GM18502 (cell line): Measurements from ENCODE around the gene IGFN1.
"Not testable (repeated sequence)": the region's sequence is repeated elsewhere in the genome, so short reads cannot be mapped to it uniquely, and the experiment has no call there.

Experiments used
- ATAC-seq: cut with Tn5 transposase; IDR thresholded peaks from one replicate; pipeline ENCODE4 v1.9.1; 2021; ENCODE audit warnings: mild to moderate bottlenecking; ENCODE audit not compliant: unreplicated experiment, poor library complexity

Gene IGFN1

GRCh38 chr1:201239646-201240045 is 49.0 kb downstream of the IGFN1 start:
- ATAC-seq: not testable (repeated sequence)

GRCh38 chr1:201240171-201240570 is 49.5 kb downstream of the IGFN1 start:
- ATAC-seq: no peak

GRCh38 chr1:201241736-201242135 is 51.1 kb downstream of the IGFN1 start:
- no peak for ATAC-seq

GRCh38 chr1:201245082-201245481 is 54.5 kb downstream of the IGFN1 start:
- no peak for ATAC-seq

DNA sequence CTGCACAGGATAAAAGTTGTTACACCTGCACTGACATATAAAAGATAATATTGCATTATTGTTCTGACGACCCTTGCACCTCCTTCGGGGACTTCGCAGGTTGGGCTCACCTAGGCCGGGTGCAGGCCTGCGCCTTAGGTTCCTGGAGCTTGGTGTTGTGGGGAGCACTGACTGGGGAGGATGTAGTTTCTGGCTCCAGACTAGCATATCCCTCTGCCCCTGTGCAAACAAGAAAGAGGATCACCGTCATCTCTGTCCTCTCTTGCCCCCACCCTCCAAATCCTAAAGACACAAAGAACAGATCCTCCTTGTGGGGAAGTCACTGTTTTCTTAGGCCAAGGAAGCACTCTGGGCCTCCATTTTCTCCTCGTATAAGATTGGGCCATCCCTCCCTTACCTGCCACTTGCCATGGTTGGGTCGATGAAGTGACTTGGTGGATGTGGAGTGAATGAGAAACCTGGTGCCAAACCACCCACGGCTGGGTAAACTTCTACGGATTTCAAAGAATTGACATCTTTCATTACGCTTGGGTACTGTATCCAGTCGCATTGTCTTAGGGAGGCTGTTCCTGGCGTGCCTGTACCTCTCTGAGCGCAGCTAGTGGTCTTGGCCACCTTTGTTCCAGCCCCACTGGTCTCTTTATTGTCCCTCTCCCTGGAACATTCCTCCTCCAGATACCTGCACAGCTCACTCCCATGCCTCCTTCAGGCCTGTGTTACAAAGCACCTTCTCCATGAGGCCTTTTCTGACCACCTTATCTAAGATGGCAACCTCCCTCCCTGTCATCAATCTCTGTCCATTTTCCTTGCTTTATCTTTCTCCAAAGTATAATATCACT is 58.3 kb downstream of the IGFN1 start:
- no peak for ATAC-seq

DNA sequence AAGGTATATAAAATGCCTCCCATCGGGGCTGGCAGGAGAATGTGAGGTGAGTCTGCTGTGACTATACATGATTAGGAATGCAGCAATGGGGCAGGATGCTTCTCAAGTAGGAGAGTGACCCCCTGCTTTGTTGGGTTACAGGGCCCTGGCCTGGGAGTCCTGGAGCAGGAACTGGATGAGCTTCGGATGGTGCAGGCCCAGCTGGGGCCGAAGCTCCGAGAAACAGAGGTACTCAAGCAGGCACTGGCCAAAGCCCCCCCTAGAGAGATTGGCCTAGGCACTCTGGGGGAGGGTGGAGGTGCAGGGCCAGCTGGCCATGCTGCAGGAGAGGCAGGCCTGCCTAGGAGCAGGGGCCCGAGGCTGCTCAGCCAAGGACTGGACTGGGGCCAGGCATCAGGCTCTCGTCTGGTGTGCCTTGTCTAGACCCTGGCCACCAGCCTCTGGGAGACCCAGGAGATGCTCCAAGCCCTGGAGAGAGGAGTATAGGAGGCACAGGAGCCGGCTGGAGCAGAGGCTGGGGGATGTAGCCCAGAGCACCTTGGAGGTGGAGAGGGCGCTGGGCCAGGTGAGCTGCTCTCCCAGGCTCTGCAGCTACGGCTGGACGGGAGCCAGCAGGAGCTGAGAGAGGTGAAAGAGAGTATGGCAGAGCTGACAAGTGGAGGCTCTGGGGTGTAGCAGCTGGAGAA is 59.8 kb downstream of the IGFN1 start:
- no peak for ATAC-seq

DNA sequence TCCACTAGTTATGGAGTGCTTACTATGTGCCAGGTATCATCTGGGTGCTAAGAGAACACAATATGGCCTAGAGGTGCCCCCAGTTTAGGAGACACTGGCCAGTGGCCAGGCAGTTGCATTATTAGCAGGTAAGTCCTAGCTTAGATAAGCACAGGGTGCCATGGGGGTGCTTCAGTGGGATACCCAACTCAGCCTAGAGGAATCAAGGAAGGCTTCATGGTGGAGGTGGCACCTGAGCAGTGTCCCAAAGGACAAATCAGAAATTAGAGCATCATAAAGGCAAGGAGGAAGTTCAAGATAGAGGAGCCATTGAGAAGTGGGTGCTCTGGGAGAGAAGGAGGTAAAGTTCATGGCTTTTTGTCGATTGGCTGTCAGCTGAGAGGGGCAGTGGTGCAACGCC is 60.8 kb downstream of the IGFN1 start:
- ATAC-seq: no peak

- ATAC-seq: no peak
Measured at GRCh38 chr1:201251851-201252430, 61.3 kb downstream of the IGFN1 start.

DNA sequence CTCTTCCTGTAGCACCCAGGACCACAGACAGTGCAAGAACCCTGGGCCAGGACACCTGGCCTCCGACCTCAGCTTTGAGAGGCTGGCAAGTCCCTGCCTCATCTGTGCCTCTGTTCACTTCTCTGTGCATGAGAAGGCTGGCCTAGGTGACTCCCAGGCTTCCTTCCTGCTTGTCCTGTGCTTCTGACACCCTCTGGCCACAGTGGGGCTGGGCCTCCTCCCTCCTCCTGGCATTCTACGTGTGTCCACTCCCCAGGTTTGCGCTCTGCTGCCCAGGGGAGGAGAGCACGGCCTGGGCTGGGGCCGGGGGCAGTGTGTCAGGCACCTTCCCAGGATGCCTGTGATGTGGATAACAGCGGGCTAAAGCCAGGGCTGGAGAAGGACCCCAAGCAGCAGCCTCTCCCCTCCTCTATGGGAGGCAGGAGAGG is 62.3 kb downstream of the IGFN1 start:
- ATAC-seq: no peak

- no peak for ATAC-seq
Measured at GRCh38 chr1:201253411-201253810, 62.8 kb downstream of the IGFN1 start.

- no peak for ATAC-seq
Measured at GRCh38 chr1:201253906-201254624, 63.4 kb downstream of the IGFN1 start.

DNA sequence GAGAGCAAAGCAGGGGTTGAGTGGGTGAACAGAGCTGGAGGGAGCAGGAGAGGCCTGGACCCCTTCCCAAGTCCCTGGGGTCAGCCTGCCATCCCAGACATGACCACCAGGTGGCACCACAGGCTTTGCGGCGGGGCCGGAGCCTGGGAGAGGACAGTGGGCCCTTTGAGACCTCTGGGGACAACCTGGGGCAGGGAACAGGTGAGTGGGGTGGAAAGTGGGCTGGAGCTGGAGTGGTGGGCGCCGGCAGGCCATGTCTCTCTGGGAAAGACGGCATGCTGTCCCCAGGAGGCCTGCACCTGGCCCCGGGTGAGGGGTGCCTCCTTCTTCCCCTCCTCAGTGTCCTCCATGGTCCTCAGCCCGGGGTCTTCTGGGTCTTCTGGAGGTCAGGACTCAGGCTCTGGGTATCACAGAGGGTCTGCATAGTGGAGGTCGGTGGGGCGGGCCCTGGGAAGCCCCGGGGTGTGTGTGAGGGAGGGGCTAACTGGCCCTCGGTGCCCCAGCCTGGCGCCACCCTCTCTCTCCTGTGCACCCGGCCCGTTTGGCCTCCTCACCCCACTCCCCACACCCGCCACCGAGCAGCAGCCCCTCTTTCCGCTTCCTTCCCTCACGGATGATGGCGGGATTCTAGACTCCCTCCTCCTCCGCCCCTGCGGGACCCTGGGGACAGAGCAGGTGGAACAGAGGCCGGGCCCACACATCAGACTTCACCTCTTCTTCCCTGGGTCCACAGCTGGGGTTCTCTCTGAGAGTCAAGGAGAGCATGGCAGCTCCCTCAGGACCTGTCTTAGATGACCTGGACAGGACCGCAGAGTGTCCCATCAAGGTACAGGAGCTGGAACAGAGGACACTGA is 64.2 kb downstream of the IGFN1 start:
- ATAC-seq: no peak

DNA sequence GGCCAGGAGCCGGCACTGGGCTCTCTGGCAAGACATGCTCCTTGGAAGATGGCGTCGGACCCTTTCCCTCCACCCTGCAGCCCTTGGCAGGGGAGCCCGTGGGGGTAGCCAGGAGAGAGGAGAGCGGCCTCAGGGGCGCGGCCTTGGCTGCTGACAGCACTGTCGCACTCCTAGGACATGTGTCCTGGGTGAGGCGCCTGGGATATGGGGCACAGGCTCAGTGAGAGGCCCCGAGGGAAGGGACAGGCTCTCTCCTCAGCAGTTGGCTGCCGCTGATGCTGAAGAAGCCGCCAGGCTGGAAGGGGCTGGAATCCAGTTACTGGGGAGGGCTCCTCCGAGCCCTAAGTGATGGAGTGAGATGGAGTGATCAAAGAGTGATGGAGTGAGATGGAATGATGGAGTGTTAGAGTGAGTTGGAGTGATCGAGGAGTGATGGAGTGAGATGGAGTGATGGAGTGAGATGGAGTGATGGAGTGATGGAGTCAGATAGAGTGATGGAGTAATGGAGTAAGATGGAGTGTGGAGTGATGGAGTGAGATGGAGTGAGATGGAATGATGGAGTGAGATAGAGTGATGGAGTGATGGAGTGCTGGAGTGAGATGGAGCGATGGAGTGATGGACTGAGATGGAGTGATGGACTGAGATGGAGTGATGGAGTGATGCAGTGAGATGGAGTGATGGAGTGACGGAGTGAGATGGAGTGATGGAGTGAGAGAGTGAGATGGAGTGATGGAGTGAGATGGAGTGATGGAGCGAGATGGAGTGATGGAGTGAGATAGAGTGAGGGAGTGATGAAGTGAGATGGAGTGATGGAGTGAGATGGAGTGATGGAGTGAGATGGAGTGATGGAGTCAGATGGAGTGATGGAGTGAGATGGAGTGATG is 65.1 kb downstream of the IGFN1 start:
- ATAC-seq: no peak

DNA sequence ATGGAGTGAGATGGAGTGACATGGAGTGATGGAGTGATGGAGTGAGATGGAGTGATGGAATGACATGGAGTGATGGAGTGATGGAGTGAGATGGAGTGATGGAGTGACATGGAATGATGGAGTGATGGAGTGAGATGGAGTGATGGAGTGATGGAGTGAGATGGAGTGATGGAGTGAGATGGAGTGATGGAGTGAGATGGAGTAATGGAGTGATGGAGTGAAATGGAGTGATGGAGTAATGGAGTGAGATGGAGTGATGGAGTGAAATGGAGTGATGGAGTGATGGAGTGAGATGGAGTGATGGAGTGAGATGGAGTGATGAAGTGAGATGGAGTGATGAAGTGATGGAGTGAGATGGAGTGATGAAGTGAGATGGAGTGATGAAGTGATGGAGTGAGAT is 67.5 kb downstream of the IGFN1 start:
- ATAC-seq: not testable (repeated sequence)

DNA sequence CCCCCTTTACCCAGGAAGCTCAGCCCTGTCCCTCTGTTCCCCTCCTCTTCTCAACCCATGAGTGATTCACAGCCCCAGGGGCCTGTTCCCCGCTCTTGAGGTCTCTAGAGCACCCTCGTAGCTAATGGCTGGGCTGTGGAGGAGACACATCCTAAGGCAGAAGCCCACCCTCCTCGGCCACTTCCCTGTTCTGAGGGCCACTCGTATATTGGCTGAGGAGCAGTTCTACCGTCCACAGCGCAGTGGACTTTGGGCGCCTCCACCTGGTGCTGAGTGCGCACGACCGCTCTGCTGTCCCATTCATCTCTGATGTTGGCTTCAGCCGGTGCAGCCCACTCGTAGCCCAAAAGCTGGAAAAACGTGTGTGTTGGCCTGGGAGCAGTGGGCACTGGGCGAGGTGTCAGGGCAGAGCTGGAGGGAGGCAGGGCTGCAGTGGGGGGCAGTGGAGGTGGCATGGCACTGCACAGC is 68.2 kb downstream of the IGFN1 start:
- ATAC-seq: no peak

- ATAC-seq: no peak
Measured at GRCh38 chr1:201259476-201260235, 69.0 kb downstream of the IGFN1 start.

GRCh38 chr1:201260236-201260590 is 69.6 kb downstream of the IGFN1 start:
- no peak for ATAC-seq

DNA sequence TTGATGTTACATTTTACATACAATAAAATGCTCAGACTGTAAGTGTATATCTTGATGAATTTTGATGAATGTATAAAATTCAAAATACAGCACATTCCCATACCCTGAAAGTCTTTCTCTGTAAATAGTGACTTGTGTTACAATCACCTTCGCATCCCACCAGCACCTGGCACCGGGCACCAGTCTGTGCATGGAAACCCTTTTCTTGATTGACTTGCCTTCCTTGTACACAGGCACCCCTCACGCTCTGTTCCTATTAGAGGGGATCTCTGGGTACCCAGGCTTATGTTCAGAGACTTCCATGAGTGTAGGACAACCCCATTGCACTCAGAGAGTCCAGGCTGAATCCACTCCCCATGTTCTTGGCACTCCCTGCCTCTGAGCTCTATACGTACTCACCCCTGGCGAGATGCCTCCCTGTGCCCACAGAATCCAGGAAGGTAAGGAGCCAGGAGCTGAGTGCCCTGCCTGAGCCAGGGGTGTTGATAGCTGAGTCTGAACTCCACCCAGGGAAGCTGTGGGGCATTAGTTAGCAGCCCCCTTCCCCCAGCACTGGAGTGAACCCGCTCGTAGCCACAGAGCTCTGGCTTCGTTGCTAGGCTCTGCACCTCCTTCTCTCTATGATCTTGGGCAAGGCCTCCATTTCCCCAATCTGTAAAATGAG is 70.2 kb downstream of the IGFN1 start:
- ATAC-seq: no peak
